Aorta (tissue), 5 donors: Measurements from ENCODE around the gene FBXO2. TPM values are rescaled to one million over a fixed set of nuclear protein-coding genes. Genes with fewer than 3 reads are reported as not detected.

Source experiments
- ATAC-seq: fragments of 200-7000 bp; cut with Tn5 transposase; one replicate; pipeline ENCODE4 v1.9.1; 2022; ENCODE audit warnings: moderate library complexity; ENCODE audit not compliant: low FRiP score
- DNase-seq, 2 donors: peaks; one replicate each; pipeline ENCODE4 v3.0.0-alpha.2; 2020
- H3K27ac ChIP-seq, 2 donors: one replicate each; pipeline ENCODE4 v1.5.1; 2013; ENCODE audit warnings: low read length in 2 of 2, mild to moderate bottlenecking in 2 of 2, moderate library complexity in 2 of 2, control low read depth in 1 of 2, inconsistent platforms in 1 of 2, low read depth in 1 of 2
- H3K27me3 ChIP-seq, 2 donors: one replicate each; pipeline ENCODE4 v1.6.1; 2013; ENCODE audit warnings: control low read depth in 1 of 2, low read length in 1 of 2, mild to moderate bottlenecking in 1 of 2, moderate library complexity in 1 of 2; ENCODE audit not compliant: insufficient read depth in 2 of 2, control insufficient read depth in 1 of 2
- H3K36me3 ChIP-seq, 2 donors: one replicate each; pipeline ENCODE4 v1.6.1; 2013; ENCODE audit warnings: control low read depth in 1 of 2, low read length in 1 of 2, mild to moderate bottlenecking in 1 of 2; ENCODE audit not compliant: insufficient read depth in 2 of 2, control insufficient read depth in 1 of 2
- H3K4me1 ChIP-seq, 2 donors: one replicate each; pipeline ENCODE4 v1.6.1; 2013; ENCODE audit warnings: low read length in 2 of 2, control low read depth in 1 of 2, mild to moderate bottlenecking in 1 of 2, moderate library complexity in 1 of 2; ENCODE audit not compliant: insufficient read depth in 2 of 2, control insufficient read depth in 1 of 2
- H3K4me3 ChIP-seq, 2 donors: one replicate each; pipeline ENCODE4 v1.5.1; 2013; ENCODE audit warnings: low read length in 2 of 2, control low read depth in 1 of 2, mild to moderate bottlenecking in 1 of 2
- H3K9me3 ChIP-seq: one replicate; pipeline ENCODE4 v1.6.1; 2013; ENCODE audit warnings: mild to moderate bottlenecking, low read length; ENCODE audit not compliant: control insufficient read depth
- WGBS, 2 donors: extraction: QIAGEN DNeasy Blood & Tissue Kit; methylation state at CpG; one replicate each; pipeline ENCODE4 v1.1.7; 2013; 5-methylcytosine and 5-hydroxymethylcytosine counted together
- intact Hi-C, 2 donors: fragments of 100-400 bp; cut with DNase I; formaldehyde crosslinking; loops; one replicate each; pipeline versions ENCODE4 v1.14.2 to v1.15.0; 2022
- polyA plus RNA-seq, 2 donors: library from polyadenylated mRNA; stranded (reverse); fragments of 200-250 nt; gene quantifications; one replicate each; pipeline ENCODE4 v1.2.3, GENCODE V29; 2013
- total RNA-seq, 2 donors: library from RNA; stranded (reverse); fragmentation: NEBNext Ultra II Directional; extraction: Animal tissue kit (Norgen Biotek cat#: 25700); gene quantifications; one replicate each; pipeline ENCODE4 v1.2.1, GENCODE V29; 2021
- donor health status: healthy with polysubstance abuse.
- donor health status: Bipolar disorder and iron deficiency.
- donor health status: DM: no; HTN: no; CAD: no.
- donor health status: DM: no; HTN: no; CAD: no.
- donor health status: DM: yes; HTN: yes; CAD: no.

FBXO2 gene
- total and polyA plus RNA-seq, 4 donors, result 0.87 to 9.8 (median 4.5) TPM

DNA sequence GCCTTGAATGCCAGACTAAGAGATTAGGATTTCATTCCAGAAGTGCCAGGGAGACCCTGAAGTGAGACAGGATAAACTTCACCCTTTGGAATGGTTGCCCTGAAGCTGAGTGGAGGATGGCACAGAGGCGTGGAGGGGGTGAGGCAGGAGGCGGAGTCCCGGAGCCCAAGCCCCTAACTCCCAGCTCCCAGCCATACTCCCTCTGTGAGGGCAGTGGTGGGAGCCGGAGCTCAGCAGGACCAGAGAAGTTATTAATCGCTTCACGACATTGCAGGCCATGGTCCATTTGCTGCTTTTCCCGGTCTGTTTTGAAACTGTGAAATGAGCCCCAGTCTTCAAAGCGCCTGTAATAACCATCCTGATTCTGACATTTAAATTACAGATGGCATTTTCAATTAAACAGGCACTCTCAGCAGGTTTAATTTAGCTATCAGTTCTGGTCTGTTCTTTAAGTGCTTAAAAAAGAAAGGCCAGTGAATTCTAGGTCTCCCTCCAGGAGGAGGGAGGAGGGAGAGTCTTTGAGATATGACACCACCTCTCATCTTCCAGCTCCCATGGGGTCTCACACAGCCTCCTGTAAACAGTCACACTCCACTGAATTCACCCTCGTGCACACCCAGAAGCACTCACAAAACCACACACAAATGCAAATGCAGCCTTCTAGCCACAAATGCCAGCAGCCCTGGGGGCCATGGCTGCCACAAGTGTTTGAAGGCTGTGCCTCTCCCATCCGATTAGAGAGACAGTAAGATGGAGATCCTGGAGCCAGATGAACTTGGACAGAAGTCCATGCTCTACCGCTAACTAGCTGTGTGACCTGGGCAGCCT, 19.6 kb downstream of the FBXO2 start:
- Histone ChIP-seq H3K9me3 (no peaks in the 10 kb centered on the region), H3K4me3 (no peak overlapping the region), H3K27ac (no peak overlapping the region), H3K27me3 (peaks cover 0 to 2% of the 10 kb centered on the region in 2 donors), H3K36me3 (no peaks in the 10 kb centered on the region), H3K4me1 (no peaks in the 10 kb centered on the region)
- intact Hi-C loops, result no loop called here
- ATAC-seq (no peak), DNase-seq (no peak)
- 65 to 67% methylated on average over 11 of the region's 11 CpGs for WGBS, 2 donors

DNA sequence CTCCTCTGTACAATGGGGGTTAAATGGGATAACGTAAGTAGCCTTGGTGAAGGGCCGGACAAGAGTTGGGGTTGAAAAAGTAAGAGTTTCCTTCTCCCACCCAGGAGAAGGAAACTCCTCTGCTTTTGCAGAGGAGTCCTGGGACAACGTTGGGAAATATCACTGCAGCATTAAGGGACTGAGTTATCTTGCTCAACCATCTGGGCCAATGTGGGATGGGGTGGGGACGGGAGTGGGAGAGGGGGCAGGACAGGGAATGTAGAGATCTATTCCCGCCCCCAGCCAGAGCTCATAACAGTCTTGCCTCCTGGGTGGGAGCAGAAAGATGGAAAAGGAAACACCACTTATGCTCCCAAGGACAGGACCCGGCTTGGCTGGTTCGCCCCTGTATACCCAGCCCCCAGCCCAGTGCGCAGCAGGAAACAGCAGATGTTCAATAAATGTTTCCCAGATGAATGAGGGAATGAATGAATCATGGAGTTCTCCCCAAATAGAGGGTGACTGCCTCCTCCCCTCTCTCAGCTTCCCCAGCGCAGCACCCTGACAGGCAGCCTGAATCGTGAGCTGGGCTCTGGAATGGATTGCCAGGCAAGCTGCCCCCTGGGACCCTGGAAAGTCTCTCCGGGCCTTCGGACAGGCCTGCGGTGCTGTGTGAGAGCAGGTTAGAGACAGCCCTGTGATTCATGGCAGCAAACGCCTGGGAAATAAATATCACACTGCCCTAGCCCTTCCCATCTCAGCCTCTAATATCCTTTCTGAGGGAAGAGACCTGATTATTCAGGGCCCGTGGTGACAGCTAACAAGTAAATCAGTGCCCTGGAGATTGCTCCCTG, 24.8 kb downstream of the FBXO2 start:
- H3K27ac ChIP-seq, result no peak overlapping the region
- intact Hi-C loops, result no loop called here
- 26 to 33% methylated on average over 15 of the region's 15 CpGs for WGBS, 2 donors
- DNase-seq (no peak), ATAC-seq (no peak)
- H3K4me3 ChIP-seq, result no peak overlapping the region
- H3K4me1 ChIP-seq, result no peaks in the 10 kb centered on the region
- H3K27me3 ChIP-seq, result peaks cover 0 to 2% of the 10 kb centered on the region in 2 donors
- H3K36me3 ChIP-seq, result no peaks in the 10 kb centered on the region
- H3K9me3 ChIP-seq, result peaks cover 4% of the 10 kb centered on the region

DNA sequence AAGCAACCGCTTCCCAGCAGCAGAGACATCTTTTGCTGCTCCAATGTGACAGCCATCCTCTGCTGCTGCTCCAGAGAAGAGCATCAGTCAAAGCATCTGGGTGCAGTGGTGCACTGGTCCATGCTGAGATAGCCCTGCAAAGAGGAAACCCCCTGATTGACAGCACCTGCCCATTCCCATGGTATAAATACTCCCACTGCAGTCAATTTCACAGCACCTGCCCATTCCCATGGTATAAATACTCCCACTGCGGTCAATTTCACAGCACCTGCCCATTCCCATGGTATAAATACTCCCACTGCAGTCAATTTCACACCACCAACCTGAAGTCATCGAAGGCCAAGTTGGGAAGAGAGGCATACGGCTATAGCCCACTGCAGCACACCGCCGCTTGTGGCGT, 25.5 kb downstream of the FBXO2 start:
- no peak for DNase-seq
- Histone ChIP-seq H3K4me1 (no peaks in the 10 kb centered on the region), H3K27me3 (peaks cover 0 to under 1% of the 10 kb centered on the region in 2 donors), H3K4me3 (no peak overlapping the region), H3K9me3 (peaks cover 4% of the 10 kb centered on the region), H3K36me3 (no peaks in the 10 kb centered on the region), H3K27ac (no peak overlapping the region)
- no peak for ATAC-seq
- intact Hi-C loops, result no loop called here
- WGBS, 2 donors, result 93 to 94% methylated on average over 7 of the region's 7 CpGs

- no peaks in the 10 kb centered on the region for H3K4me1 ChIP-seq
- ATAC-seq (no peak), DNase-seq (no peak)
- H3K36me3 ChIP-seq, result no peaks in the 10 kb centered on the region
- no peak overlapping the region for H3K27ac ChIP-seq
- peaks cover 4% of the 10 kb centered on the region for H3K9me3 ChIP-seq
- intact Hi-C loops, result no loop called here
- H3K27me3 ChIP-seq, result no peaks in the 10 kb centered on the region
- 57 to 62% methylated on average over 3 of the region's 3 CpGs for WGBS, 2 donors
- H3K4me3 ChIP-seq, result no peak overlapping the region
Measured at GRCh38 chr1:11626551-11626950, 27.7 kb downstream of the FBXO2 start.

GRCh38 chr1:11623702-11624101, 30.5 kb downstream of the FBXO2 start:
- no peak for DNase-seq
- intact Hi-C loops, result no loop called here
- Histone ChIP-seq H3K9me3 (peaks cover 1% of the 10 kb centered on the region), H3K27ac (no peak overlapping the region), H3K4me3 (no peak overlapping the region), H3K36me3 (no peaks in the 10 kb centered on the region), H3K4me1 (no peaks in the 10 kb centered on the region), H3K27me3 (no peaks in the 10 kb centered on the region)
- no peak for ATAC-seq
- WGBS, 2 donors, result 79 to 80% methylated on average over 8 of the region's 8 CpGs

GRCh38 chr1:11622398-11622797, 31.8 kb downstream of the FBXO2 start:
- intact Hi-C loops, result no loop called here
- Histone ChIP-seq H3K27me3 (no peaks in the 10 kb centered on the region), H3K4me1 (no peaks in the 10 kb centered on the region), H3K27ac (no peak overlapping the region), H3K4me3 (no peak overlapping the region), H3K9me3 (no peaks in the 10 kb centered on the region), H3K36me3 (no peaks in the 10 kb centered on the region)
- no peak for ATAC-seq
- 42 to 50% methylated on average over 3 of the region's 3 CpGs for WGBS, 2 donors
- DNase-seq, result no peak

DNA sequence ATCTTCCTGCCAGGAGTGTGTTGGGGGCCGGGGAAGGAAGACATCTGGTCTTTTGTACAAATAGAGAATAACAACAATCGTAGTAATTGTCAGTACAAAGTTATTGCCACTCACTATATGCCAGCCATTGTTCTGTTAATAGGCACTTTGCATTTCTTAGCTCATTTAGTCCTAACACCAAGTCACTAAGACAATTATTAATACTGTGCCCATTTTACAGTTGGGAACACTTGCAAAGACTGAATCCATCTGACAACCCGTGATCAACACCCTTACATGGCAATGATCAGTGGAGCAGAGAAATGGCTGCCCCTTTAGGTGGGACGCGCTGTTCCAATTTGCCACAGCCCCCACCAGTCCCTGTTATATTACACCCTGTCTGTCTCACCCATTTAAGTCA, 33.3 kb downstream of the FBXO2 start:
- no peaks in the 10 kb centered on the region for H3K9me3 ChIP-seq
- H3K4me1 ChIP-seq, result no peaks in the 10 kb centered on the region
- H3K4me3 ChIP-seq, result no peak overlapping the region
- 85 to 87% methylated on average over 5 of the region's 5 CpGs for WGBS, 2 donors
- H3K27me3 ChIP-seq, result no peaks in the 10 kb centered on the region
- H3K27ac ChIP-seq, result no peak overlapping the region
- intact Hi-C loops, result no loop called here
- ATAC-seq (no peak), DNase-seq (no peak)
- H3K36me3 ChIP-seq, result no peaks in the 10 kb centered on the region

DNA sequence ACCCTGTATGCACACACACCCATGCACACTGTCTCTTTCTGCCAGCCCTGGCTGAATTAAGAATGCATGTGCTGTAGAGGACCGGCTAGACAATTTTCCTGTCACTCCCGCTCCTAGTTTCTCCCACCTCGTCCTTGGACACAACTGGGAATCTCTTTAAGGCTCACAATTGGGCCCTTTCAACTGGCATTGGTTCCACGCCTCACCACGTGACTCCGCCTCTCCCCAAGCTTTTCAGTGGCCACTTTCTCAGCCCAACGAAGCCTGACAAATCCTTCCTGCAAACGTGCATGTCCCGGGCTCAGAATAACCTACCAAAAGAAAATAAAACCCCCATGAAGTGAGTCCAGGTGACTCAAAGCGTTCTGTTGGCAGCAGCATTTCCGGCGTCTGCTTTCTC, 33.8 kb downstream of the FBXO2 start:
- ATAC-seq (no peak), DNase-seq (no peak)
- H3K27me3 ChIP-seq, result no peaks in the 10 kb centered on the region
- 43 to 51% methylated on average over 12 of the region's 12 CpGs for WGBS, 2 donors
- H3K27ac ChIP-seq, result no peak overlapping the region
- H3K36me3 ChIP-seq, result no peaks in the 10 kb centered on the region
- H3K9me3 ChIP-seq, result no peaks in the 10 kb centered on the region
- intact Hi-C loops, result no loop called here
- no peaks in the 10 kb centered on the region for H3K4me1 ChIP-seq
- no peak overlapping the region for H3K4me3 ChIP-seq

DNA sequence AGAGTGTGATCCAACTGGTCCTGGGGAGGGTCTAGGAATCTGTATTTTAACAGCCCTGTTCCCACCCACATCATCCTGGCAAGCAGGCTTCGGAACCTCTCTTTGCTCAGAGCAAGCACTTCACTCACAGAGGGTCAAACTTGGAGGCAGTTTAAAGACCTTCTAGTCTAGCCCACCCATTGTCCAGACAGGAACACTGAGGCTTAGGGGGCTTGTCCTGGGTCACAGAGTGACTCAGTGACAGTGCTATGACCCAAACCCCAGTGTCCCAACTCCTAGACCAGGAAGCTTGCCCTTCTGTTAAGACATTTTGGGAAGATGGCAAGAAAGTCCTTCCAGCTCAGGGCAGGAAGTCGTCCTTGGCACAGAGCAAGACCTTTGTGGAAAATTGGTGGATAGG, 36.5 kb downstream of the FBXO2 start:
- no peak for ATAC-seq
- WGBS, 2 donors, result 75 to 89% methylated on average over 2 of the region's 2 CpGs
- H3K27ac ChIP-seq, result no peak overlapping the region
- intact Hi-C loops, result no loop called here
- DNase-seq, result no peak
- H3K27me3 ChIP-seq, result no peaks in the 10 kb centered on the region
- H3K9me3 ChIP-seq, result no peaks in the 10 kb centered on the region
- H3K4me1 ChIP-seq, result no peaks in the 10 kb centered on the region
- H3K36me3 ChIP-seq, result no peaks in the 10 kb centered on the region
- H3K4me3 ChIP-seq, result no peak overlapping the region
